ENCODE measurements around the gene HEG1.

Gene HEG1

GRCh38 chr3:125003369-125003853 is 52.4 kb downstream of the HEG1 start:
- no peak overlapping the region for H3K4me3 ChIP-seq (ENCODE audit: low read depth, low read length)
- DNase-seq (ENCODE audit: low read depth) = no peak
- TF ChIP-seq MYC (IDR thresholded peaks at IDR 0.05; ENCODE audit: low read depth, low read length) (no peak), POLR2A (IDR thresholded peaks at IDR 0.05; ENCODE audit: extremely low read depth, insufficient read length) (no peak), MAX (IDR thresholded peaks at IDR 0.05; ENCODE audit: low read depth, low read length) (no peak), CTCF (IDR thresholded peaks at IDR 0.05; ENCODE audit: low read depth, low read length) (no peak)

GRCh38 chr3:125002414-125003368 is 53.1 kb downstream of the HEG1 start:
- no peak for TF ChIP-seq CTCF (IDR thresholded peaks at IDR 0.05; ENCODE audit: low read depth, low read length)
- TF ChIP-seq POLR2A (IDR thresholded peaks at IDR 0.05; ENCODE audit: extremely low read depth, insufficient read length) = no peak
- TF ChIP-seq MAX (IDR thresholded peaks at IDR 0.05; ENCODE audit: low read depth, low read length) = no peak
- TF ChIP-seq MYC (IDR thresholded peaks at IDR 0.05; ENCODE audit: low read depth, low read length) = no peak
- DNase-seq (ENCODE audit: low read depth) = no peak

GRCh38 chr3:125001557-125002413 is 54.0 kb downstream of the HEG1 start:
- TF ChIP-seq POLR2A (IDR thresholded peaks at IDR 0.05; ENCODE audit: extremely low read depth, insufficient read length) (no peak), MYC (IDR thresholded peaks at IDR 0.05; ENCODE audit: low read depth, low read length) (no peak)
- DNase-seq (ENCODE audit: low read depth) = no peak
- H3K4me3 ChIP-seq (ENCODE audit: low read depth, low read length) = no peak overlapping the region

More at GRCh38 chr3:125002414-125003368, 53.1 kb downstream of the HEG1 start:
- no peak overlapping the region for H3K4me3 ChIP-seq (ENCODE audit: low read depth, low read length)

GRCh38 chr3:125000661-125001060 is 55.1 kb downstream of the HEG1 start:
- TF ChIP-seq MYC (IDR thresholded peaks at IDR 0.05; ENCODE audit: low read depth, low read length) (no peak), POLR2A (IDR thresholded peaks at IDR 0.05; ENCODE audit: extremely low read depth, insufficient read length) (no peak), CTCF (IDR thresholded peaks at IDR 0.05; ENCODE audit: low read depth, low read length) (no peak), MAX (IDR thresholded peaks at IDR 0.05; ENCODE audit: low read depth, low read length) (no peak)
- DNase-seq (ENCODE audit: low read depth) = no peak
- H3K4me3 ChIP-seq (ENCODE audit: low read depth, low read length) = no peak overlapping the region

GRCh38 chr3:124999897-125000435 is 55.8 kb downstream of the HEG1 start:
- no peak overlapping the region for H3K4me3 ChIP-seq (ENCODE audit: low read depth, low read length)
- DNase-seq (ENCODE audit: low read depth) = no peak
- TF ChIP-seq POLR2A (IDR thresholded peaks at IDR 0.05; ENCODE audit: extremely low read depth, insufficient read length) = no peak
- no peak for TF ChIP-seq MAX (IDR thresholded peaks at IDR 0.05; ENCODE audit: low read depth, low read length)
- TF ChIP-seq CTCF (IDR thresholded peaks at IDR 0.05; ENCODE audit: low read depth, low read length) = no peak
- TF ChIP-seq MYC (IDR thresholded peaks at IDR 0.05; ENCODE audit: low read depth, low read length) = no peak

Data from NB4 (cell line).